ENCODE results near the gene SDK1. TPM values are rescaled to one million over a fixed set of nuclear protein-coding genes. Genes with fewer than 3 reads are reported as not detected.

Gene SDK1
- total and polyA plus RNA-seq, 2 of the 8 experiments (the other 6 are each of a cell fraction or from before 2014, with no cell fraction given): 3.3 to 7.2 TPM

DNA sequence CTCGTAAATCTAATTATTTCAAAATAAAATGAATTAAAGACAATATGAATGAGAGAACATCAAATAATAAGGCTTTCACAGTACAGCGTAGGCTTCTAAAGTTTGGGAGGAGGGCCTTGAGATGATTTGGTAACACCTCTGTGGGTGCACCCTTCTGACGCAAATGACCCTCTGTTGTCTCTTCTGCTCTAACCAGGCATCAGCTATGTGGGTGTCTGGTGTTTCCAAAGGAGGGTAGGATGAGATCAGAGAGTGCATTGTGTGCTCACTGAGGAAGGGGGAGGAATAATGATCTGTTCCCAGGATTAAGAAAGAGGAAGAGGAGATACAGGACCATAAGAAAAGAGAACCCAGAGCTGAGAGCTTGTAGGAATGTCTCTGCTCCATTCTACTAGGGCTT is 420.4 kb downstream of the SDK1 start:
- no peaks in the 10 kb centered on the region for H3K79me2 ChIP-seq (ENCODE audit: control insufficient read depth in 1 of 2, insufficient read depth in 2 of 2, low read length in 2 of 2)
- H3K36me3 ChIP-seq (ENCODE audit: control insufficient read depth in 2 of 4, insufficient read depth in 4 of 4, low read length in 3 of 4): no peaks in the 10 kb centered on the region
- H4K5ac ChIP-seq (ENCODE audit: insufficient read length, low read depth, low read length): no peak overlapping the region
- H3K18ac ChIP-seq (ENCODE audit: extremely low read depth, low read length): no peak overlapping the region
- 0 out of 2 replicates have a peak overlapping the region, but pooled peaks have one; percentile 28 for H2BK12ac ChIP-seq (ENCODE audit: low read depth, low read length)
- ChIA-PET POLR2A (ENCODE audit: partially characterized antibody) (no interaction called here), CTCF (ENCODE audit: partially characterized antibody) (interaction anchor here (0.6 to 2.8 kb wide), 11 partner anchors 11 to 1563 kb away, joined by 3 to 10 read pairs (median 4); no protein-coding TSS in a partner anchor)
- H3K23ac ChIP-seq (ENCODE audit: insufficient read length): no peak overlapping the region
- H3K9me3 ChIP-seq (ENCODE audit: insufficient read depth in 2 of 2, low read depth in 1 of 2, low read length in 1 of 2): no peaks in the 10 kb centered on the region
- H2BK5ac ChIP-seq (ENCODE audit: low read depth, low read length): no peak overlapping the region
- H3K4ac ChIP-seq (replicated peaks; ENCODE audit: insufficient read length, low read depth, low read length): no peak overlapping the region
- H4K20me1 ChIP-seq (replicated peaks in 1 of 2; ENCODE audit: control insufficient read depth in 1 of 2, insufficient read depth in 2 of 2, low read length in 2 of 2): no peaks in the 10 kb centered on the region
- no peak overlapping the region for H3K27ac ChIP-seq (ENCODE audit: low read depth, low read length)
- H3K4me1 ChIP-seq (replicated peaks in 1 of 4; ENCODE audit: control insufficient read depth in 3 of 4, insufficient read depth in 4 of 4, low read length in 3 of 4): peaks cover 0 to 6% (median 5%) of the 10 kb centered on the region in 4 experiments; a peak in 6 of 7 replicates
- 94% methylated on average over 3 of the region's 3 CpGs; no CpG with 5 or more reads in 1 of the 2 experiments for WGBS, 2 experiments (ENCODE audit: extremely low coverage in 1 of 2, insufficient coverage in 1 of 2, insufficient read length in 1 of 2, insufficient replicate concordance in 2 of 2, low coverage in 1 of 2, low lambda C conversion rate in 2 of 2, missing lambda C conversion rate in 1 of 2)
- no peaks in the 10 kb centered on the region for H3K23me2 ChIP-seq (ENCODE audit: low read depth, low read length)
- no peak overlapping the region for H3K9ac ChIP-seq (replicated peaks in 1 of 4; ENCODE audit: extremely low read depth in 1 of 4, low read depth in 3 of 4, low read length in 3 of 4)
- no peak overlapping the region for H3K14ac ChIP-seq (ENCODE audit: insufficient read length)
- FAIRE-seq: no peak
- no peak overlapping the region for H3K56ac ChIP-seq (replicated peaks; ENCODE audit: insufficient read length, low read depth, low read length)
- no peak overlapping the region for H2BK120ac ChIP-seq (replicated peaks; ENCODE audit: low read depth, low read length)
- no peak overlapping the region for H4K8ac ChIP-seq (ENCODE audit: extremely low read depth, insufficient read depth, low read length)
- no peak overlapping the region for H3K4me3 ChIP-seq (ENCODE audit: extremely low read depth in 1 of 4, insufficient read depth in 2 of 4, low read depth in 3 of 4, low read length in 4 of 4)
- H3K4me2 ChIP-seq (ENCODE audit: insufficient read depth in 1 of 2, low read depth in 2 of 2, low read length in 2 of 2): no peak overlapping the region; a peak in 1 of 4 replicates
- H3K27me3 ChIP-seq (replicated peaks in 1 of 4; ENCODE audit: control insufficient read depth in 3 of 4, extremely low read depth in 1 of 4, insufficient read depth in 3 of 4, low read length in 3 of 4): no peaks in the 10 kb centered on the region
- no peak overlapping the region for H2AFZ ChIP-seq (ENCODE audit: low read length)
- H2AK5ac ChIP-seq (ENCODE audit: low read depth, low read length): no peak overlapping the region
- H2BK20ac ChIP-seq (ENCODE audit: low read length): no peak overlapping the region
- no peaks in the 10 kb centered on the region for H3K79me1 ChIP-seq (ENCODE audit: low read depth, low read length)
- DNase-seq (ENCODE audit: low read depth in 1 of 2, low spot score in 2 of 2): no peak
- H4K91ac ChIP-seq (replicated peaks; ENCODE audit: insufficient read length, low read length): no peak overlapping the region
- no peak overlapping the region for H2BK15ac ChIP-seq (ENCODE audit: low read length)
- no peak for TF ChIP-seq SIRT6 (IDR thresholded peaks at IDR 0.05; ENCODE audit: low read length)
- no peak for TF ChIP-seq GABPA (IDR thresholded peaks at IDR 0.05; ENCODE audit: borderline replicate concordance, insufficient read depth, low read length)
- no peak for TF ChIP-seq RXRA (IDR thresholded peaks at IDR 0.05; ENCODE audit: insufficient read depth, low read depth, low read length)
- no peak for TF ChIP-seq GTF2F1 (IDR thresholded peaks at IDR 0.05; ENCODE audit: borderline replicate concordance, low read depth, low read length)
- TF ChIP-seq SP1 (IDR thresholded peaks at IDR 0.05; ENCODE audit: low read depth, low read length): no peak
- TF ChIP-seq POU5F1 (IDR thresholded peaks at IDR 0.05; ENCODE audit: low read depth, low read length): no peak
- no peak for TF ChIP-seq CHD1 (IDR thresholded peaks at IDR 0.05; ENCODE audit: low read depth, low read length)
- TF ChIP-seq, protein P1, sequence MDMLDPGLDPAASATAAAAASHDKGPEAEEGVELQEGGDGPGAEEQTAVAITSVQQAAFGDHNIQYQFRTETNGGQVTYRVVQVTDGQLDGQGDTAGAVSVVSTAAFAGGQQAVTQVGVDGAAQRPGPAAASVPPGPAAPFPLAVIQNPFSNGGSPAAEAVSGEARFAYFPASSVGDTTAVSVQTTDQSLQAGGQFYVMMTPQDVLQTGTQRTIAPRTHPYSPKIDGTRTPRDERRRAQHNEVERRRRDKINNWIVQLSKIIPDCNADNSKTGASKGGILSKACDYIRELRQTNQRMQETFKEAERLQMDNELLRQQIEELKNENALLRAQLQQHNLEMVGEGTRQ (IDR thresholded peaks at IDR 0.05; ENCODE audit: low read length): no peak
- no peak for TF ChIP-seq CEBPB (IDR thresholded peaks at IDR 0.05; ENCODE audit: low read depth, low read length)
- TF ChIP-seq CBX8 (IDR thresholded peaks at IDR 0.05; ENCODE audit: borderline replicate concordance, low read depth, low read length): no peak
- TF ChIP-seq CREB1 (IDR thresholded peaks at IDR 0.05): no peak
- no peak for TF ChIP-seq BRCA1 (IDR thresholded peaks at IDR 0.05; ENCODE audit: low read depth, low read length)
- no peak for TF ChIP-seq CTBP2 (IDR thresholded peaks at IDR 0.05; ENCODE audit: borderline replicate concordance, insufficient read depth, insufficient read length, low read length)
- TF ChIP-seq SP2 (IDR thresholded peaks at IDR 0.05; ENCODE audit: low read length): no peak
- TF ChIP-seq BACH1 (IDR thresholded peaks at IDR 0.05; ENCODE audit: low read length): no peak
